Breast epithelium (tissue), 4 donors: ENCODE data around the gene DTNA. TPM values are rescaled to one million over a fixed set of nuclear protein-coding genes. Genes with fewer than 3 reads are reported as not detected.
A peak's percentile ranks its signal among the peaks of the same experiment; 100 is the strongest.

ENCODE experiments used
- DNase-seq, 2 donors: peaks; one replicate each; pipeline ENCODE4 v3.0.0-alpha.2; 2019; ENCODE audit warnings: low spot score in 2 of 2
- H3K27ac ChIP-seq, 2 donors: fragments of 200-600 bp; sonication (generic) in 1 of 2; one replicate each; pipeline ENCODE4 v1.5.1; 2016 to 2019; ENCODE audit warnings: mild to moderate bottlenecking in 1 of 2
- H3K27me3 ChIP-seq, 2 donors: fragments of 200-600 bp; sonication (generic) in 1 of 2; one replicate each; pipeline versions ENCODE4 v1.5.1 to v1.6.0; 2017 to 2019; ENCODE audit warnings: control low read depth in 1 of 2, mild to moderate bottlenecking in 1 of 2
- H3K36me3 ChIP-seq: fragments of 200-600 bp; one replicate; pipeline ENCODE4 v1.5.1; 2019
- H3K4me1 ChIP-seq, 2 donors: fragments of 200-600 bp; sonication (generic); one replicate each; pipeline ENCODE4 v1.5.1; 2016 to 2019; ENCODE audit warnings: control low read depth in 1 of 2
- H3K4me3 ChIP-seq, 3 donors: fragments of 200-600 bp; sonication (generic); 1 replicate in 2 of 3; 2 replicates in 1 of 3; pipeline ENCODE4 v1.5.1; 2016 to 2019; ENCODE audit warnings: mild to moderate bottlenecking in 3 of 3, moderate library complexity in 2 of 3
- H3K9me3 ChIP-seq, 2 donors: fragments of 200-600 bp; sonication (generic) in 1 of 2; one replicate each; pipeline ENCODE4 v1.5.1; 2016 to 2019; ENCODE audit warnings: control low read depth in 1 of 2
- CTCF ChIP-seq, 3 donors: fragments of 450-650 bp; IDR thresholded peaks; one replicate each; pipeline ENCODE4 v1.5.1; 2016 to 2017; ENCODE audit warnings: antibody characterized with exemption in 3 of 3, mild to moderate bottlenecking in 3 of 3, moderate library complexity in 3 of 3
- POLR2A ChIP-seq: fragments of 450-650 bp; IDR thresholded peaks from one replicate; pipeline ENCODE4 v1.6.1; 2016; ENCODE audit warnings: antibody characterized with exemption, mild to moderate bottlenecking, moderate library complexity
- POLR2AphosphoS5 ChIP-seq, 3 donors: sonication (generic); formaldehyde crosslinking; IDR thresholded peaks; one replicate each; pipeline ENCODE4 v1.6.1; 2017; ENCODE audit warnings: antibody characterized with exemption in 3 of 3
- intact Hi-C: fragments of 100-400 bp; cut with DNase I; formaldehyde crosslinking; loops from one replicate; pipeline ENCODE4 v1.15.1; 2023; ENCODE audit warnings: low total_unique reads
- total RNA-seq, 3 donors: library from RNA; depleted of rRNA; stranded (reverse); fragments of >200 nt; gene quantifications; one replicate each; pipeline ENCODE4 v1.1.0, GENCODE V29; 2016

DTNA gene
- total RNA-seq, 3 donors from 2014 or later: 14.4 to 40.5 (median 17.9) TPM

- no peak overlapping the region for H3K4me3 ChIP-seq
- intact Hi-C loops: no loop called here
- H3K9me3 ChIP-seq: no peaks in the 10 kb centered on the region
- H3K27me3 ChIP-seq: no peaks in the 10 kb centered on the region
- no peak overlapping the region for H3K27ac ChIP-seq
- TF ChIP-seq POLR2A: no peak
- no peak for TF ChIP-seq CTCF (IDR thresholded peaks at IDR 0.05)
- TF ChIP-seq POLR2AphosphoS5 (IDR thresholded peaks at IDR 0.05): no peak
- H3K36me3 ChIP-seq: no peaks in the 10 kb centered on the region
- H3K4me1 ChIP-seq: no peaks in the 10 kb centered on the region
- no peak for DNase-seq
These were observed 62.8 kb downstream of the DTNA start for GRCh38 chr18:34772887-34773286.

- Histone ChIP-seq H3K4me3 (no peak overlapping the region), H3K27me3 (no peaks in the 10 kb centered on the region), H3K9me3 (no peaks in the 10 kb centered on the region), H3K27ac (peak overlapping the region in 1 of 2 donors; percentile 0), H3K36me3 (no peaks in the 10 kb centered on the region), H3K4me1 (no peaks in the 10 kb centered on the region)
- DNase-seq: no peak
- TF ChIP-seq CTCF (IDR thresholded peaks at IDR 0.05) (no peak), POLR2A (no peak), POLR2AphosphoS5 (IDR thresholded peaks at IDR 0.05) (no peak)
- intact Hi-C loops: no loop called here
These were observed 63.3 kb downstream of the DTNA start for GRCh38 chr18:34773378-34773777.

GRCh38 chr18:34773961-34774766 lies 64.1 kb downstream of the DTNA start:
- intact Hi-C loops: no loop called here
- no peak for DNase-seq
- no peaks in the 10 kb centered on the region for H3K4me1 ChIP-seq

GRCh38 chr18:34775461-34775860 lies 65.4 kb downstream of the DTNA start:
- no peaks in the 10 kb centered on the region for H3K36me3 ChIP-seq
- intact Hi-C loops: no loop called here
- H3K4me3 ChIP-seq: no peak overlapping the region
- no peak for DNase-seq
- H3K4me1 ChIP-seq: no peaks in the 10 kb centered on the region
- TF ChIP-seq POLR2AphosphoS5 (IDR thresholded peaks at IDR 0.05) (no peak), CTCF (IDR thresholded peaks at IDR 0.05) (no peak), POLR2A (no peak)
- H3K9me3 ChIP-seq: no peaks in the 10 kb centered on the region
- no peaks in the 10 kb centered on the region for H3K27me3 ChIP-seq
- H3K27ac ChIP-seq: no peak overlapping the region

More at GRCh38 chr18:34773961-34774766, 64.1 kb downstream of the DTNA start:
- Histone ChIP-seq H3K9me3 (no peaks in the 10 kb centered on the region), H3K27me3 (no peaks in the 10 kb centered on the region), H3K4me3 (peak overlapping the region in 1 of 3 donors; percentile 27), H3K27ac (peak overlapping the region in 1 of 2 donors; percentile 0), H3K36me3 (no peaks in the 10 kb centered on the region)
- TF ChIP-seq POLR2AphosphoS5 (IDR thresholded peaks at IDR 0.05): no peak
- TF ChIP-seq CTCF (IDR thresholded peaks at IDR 0.05): no peak
- TF ChIP-seq POLR2A: no peak

- Histone ChIP-seq H3K4me3 (no peak overlapping the region), H3K36me3 (no peaks in the 10 kb centered on the region), H3K4me1 (no peaks in the 10 kb centered on the region), H3K27me3 (no peaks in the 10 kb centered on the region), H3K27ac (no peak overlapping the region), H3K9me3 (no peaks in the 10 kb centered on the region)
- intact Hi-C loops: no loop called here
- no peak for DNase-seq
- TF ChIP-seq CTCF (IDR thresholded peaks at IDR 0.05) (no peak), POLR2A (no peak), POLR2AphosphoS5 (IDR thresholded peaks at IDR 0.05) (no peak)
These were observed 69.0 kb downstream of the DTNA start for GRCh38 chr18:34779112-34779511.
